Middle frontal gyrus (tissue), 1 donor: ENCODE measurements around the gene C1R.

Experiments used
- DNase-seq: peaks from one replicate; pipeline ENCODE4 v3.0.0-alpha.2; 2015; ENCODE audit warnings: low spot score; ENCODE audit errors: extremely low spot score

Gene C1R

DNA sequence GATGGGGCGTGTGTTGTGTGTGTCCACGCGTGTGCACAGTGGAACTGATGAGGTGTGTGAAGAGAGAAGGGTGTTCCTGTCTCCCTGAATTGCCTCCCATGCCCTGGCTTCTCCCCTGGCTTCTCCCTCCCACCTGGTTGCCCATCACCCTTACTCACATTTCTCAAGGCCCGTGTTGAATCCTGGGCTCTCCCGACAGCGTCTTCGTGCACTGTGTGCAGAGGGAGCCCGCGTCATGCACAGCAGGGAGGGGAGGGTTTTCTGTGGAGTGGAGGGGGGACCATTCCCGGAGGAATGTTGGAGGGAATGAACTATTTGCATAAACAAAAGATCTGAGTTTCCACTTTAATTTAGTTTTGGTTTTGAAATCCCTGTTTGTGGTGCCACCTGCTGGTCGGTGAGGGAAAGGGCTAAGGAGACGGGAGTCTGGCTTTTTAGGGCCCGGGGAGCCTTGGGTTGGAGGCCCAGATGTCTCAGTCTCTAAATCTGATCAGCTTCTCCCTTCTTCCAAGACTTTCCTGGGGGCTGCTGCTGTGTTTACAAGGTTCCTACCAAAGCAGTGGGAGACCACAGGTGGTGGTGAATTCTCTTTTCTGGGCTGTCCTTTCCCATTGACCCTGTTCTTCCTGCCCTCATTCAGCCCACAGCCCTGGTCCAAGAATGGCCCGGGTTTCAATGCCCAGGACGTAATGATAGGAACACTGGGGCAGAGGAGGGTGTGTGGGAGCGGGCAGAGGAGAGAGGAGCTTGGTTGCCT lies at the start of gene C1R:
Gene C1R, minus strand, starts transcription at position 217 of the 757 bp plus-strand sequence. Its CDS starts 57 bp downstream, at position 160.
- DNase-seq: peak; percentile 16

DNA sequence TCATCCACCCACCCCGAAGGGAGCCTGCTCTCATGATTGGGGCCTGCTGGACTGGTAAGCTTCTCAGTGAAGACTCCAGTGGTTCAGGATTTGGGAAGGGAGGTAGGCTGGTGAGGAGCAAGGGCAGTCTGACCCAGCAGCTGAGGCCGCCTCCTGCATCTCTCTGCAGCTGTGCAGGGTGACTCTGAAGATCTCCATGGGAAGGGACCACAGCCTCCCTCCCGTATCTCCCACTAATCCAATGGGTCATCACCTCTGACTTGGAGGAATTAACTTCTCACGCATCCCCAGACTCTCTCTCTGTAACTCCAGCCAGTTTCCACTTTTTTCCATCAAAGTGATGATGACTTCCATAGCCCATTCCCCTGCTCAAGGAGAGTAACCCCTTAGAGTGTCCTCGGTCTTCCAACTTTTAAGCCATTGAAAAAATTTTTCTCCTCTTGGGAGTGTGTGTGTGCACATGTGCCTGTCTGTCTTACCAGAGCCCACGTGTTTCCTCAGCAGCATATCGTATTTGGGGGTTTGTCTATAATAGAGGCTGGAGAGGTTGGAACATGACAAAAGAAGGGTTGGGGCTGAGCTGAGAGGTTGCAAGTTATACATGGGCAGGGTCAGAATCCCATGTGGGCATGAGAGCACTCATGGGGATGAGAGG lies 49.2 kb upstream of the C1R start:
- no peak for DNase-seq

DNA sequence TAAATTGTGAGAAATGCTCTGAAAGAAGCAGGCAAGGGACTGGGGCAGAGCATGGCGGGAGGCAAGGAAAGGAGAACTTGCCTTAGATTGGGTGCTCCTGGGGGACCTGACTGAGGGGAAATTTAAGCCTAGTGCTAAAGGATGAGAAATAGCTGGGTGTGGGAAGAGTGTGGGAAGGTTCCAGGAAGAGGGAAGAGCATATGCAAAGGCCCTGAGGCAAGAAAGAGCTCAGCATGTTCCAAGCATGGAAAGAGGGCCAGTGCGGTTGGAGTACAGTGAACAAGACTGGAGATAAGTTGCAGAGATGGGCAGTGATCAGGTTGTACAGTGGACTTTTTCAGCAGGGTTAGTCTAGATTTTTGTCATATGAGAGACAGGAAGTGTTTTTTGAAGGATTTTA lies 47.0 kb upstream of the C1R start:
- no peak for DNase-seq

DNA sequence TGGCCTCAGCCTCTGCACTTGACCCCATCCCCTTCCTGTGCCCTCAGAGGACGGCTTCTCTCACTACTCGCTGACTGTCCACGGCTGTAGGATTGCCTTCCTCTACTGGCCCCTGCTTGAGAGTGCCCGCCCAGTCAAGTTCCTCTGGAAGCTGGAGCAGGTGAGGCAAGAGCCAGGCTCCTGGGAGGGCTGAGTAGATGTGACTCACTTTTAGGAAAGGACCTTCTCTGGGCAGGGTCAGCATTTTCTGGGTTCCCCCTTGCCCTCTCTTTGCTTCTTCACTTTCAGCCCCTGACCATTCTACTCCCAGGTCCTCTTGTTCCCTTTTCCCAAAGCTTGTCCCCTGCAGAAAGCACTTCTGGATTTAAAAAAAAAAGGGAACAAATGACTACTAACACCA lies 45.7 kb upstream of the C1R start:
- DNase-seq: no peak

DNA sequence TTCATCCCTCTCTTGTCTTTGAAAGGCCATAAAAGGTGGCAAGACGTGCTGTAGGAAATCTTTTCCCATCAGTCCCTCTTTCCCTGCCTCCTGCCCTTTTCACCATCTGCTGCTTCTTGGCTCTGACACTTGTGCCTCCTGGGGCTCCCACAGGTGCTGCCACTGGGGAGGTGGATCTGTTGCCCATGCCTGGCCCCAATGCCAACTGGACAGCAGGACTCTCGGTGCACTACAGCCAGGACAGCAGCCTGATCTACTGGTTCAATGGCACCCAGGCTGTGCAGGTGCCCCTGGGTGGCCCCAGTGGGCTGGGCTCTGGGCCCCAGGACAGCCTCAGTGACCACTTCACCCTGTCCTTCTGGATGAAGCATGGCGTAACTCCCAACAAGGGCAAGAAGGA lies 44.4 kb upstream of the C1R start:
- no peak for DNase-seq

DNA sequence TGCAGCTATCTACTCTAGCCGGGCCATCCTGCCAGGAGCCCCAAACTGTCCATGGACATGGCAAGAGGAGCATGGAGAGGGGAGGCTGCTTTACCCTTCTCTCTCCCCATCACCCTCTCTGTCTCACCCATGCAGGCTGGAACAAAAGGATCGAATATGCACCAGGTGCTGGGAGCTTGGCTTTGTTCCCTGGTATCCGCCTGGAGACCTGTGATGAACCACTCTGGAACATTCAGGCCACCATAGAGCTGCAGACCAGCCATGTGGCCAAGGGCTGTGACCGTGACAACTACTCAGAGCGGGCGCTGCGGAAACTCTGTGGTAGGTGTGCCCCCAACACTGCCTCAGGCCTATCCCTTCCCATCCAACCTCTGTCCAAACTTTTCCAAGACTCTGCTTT lies 43.8 kb upstream of the C1R start:
- DNase-seq: no peak

DNA sequence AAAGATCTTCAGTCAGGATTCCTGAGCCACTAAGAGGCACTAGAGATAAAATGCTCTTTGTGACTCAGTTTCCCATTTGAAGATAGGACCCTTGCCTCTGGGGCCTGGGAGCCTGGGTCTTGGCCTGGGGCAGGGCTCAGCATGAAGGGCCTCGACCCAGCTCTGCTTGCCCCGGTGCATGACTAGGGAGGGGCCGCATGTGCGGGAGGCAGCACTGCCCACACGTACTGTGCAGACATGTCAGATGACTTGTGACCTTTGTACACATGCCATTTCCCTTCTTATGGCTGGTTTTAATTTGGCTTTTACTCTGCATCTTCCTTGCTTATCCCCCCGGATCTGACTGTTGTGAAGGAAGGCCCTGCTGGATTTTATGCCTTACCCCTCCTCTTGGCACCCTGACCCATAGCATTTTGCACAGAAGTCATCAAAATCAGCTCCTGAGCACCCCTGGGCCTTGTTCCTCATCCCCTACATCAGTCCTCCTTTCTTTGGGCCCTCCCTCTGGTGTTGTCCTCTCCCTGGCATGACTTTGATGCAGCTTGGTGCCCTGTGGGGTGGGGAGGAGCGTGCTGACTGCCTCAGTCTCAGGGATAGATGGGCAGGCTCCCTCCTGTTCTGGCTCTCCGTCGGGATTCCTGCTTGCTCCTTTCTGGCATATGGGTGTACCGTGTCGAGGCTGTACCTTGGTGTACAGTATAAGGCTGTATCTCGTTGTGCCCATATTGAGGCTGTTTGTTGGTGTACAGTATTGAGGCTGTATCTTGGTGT lies 42.3 kb upstream of the C1R start:
- no peak for DNase-seq

DNA sequence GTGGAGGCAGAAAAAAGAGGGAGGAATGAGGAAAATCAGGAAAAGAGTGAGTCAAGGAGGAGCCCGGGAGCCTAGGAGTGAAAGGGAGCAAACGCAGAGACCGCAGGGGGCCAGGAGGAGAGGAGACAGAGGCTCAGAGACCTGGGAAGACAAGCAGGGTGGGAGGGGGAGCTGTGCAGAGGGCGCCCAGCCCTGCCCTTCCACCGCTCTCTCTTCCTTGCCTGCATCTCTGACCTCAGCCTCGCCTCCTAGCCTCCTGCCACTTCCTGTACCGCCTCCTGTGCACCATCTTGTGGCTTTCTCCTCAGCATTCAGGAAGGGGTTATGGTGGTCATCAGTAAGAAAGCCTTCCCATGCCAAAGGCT lies 39.2 kb upstream of the C1R start:
- DNase-seq: no peak

DNA sequence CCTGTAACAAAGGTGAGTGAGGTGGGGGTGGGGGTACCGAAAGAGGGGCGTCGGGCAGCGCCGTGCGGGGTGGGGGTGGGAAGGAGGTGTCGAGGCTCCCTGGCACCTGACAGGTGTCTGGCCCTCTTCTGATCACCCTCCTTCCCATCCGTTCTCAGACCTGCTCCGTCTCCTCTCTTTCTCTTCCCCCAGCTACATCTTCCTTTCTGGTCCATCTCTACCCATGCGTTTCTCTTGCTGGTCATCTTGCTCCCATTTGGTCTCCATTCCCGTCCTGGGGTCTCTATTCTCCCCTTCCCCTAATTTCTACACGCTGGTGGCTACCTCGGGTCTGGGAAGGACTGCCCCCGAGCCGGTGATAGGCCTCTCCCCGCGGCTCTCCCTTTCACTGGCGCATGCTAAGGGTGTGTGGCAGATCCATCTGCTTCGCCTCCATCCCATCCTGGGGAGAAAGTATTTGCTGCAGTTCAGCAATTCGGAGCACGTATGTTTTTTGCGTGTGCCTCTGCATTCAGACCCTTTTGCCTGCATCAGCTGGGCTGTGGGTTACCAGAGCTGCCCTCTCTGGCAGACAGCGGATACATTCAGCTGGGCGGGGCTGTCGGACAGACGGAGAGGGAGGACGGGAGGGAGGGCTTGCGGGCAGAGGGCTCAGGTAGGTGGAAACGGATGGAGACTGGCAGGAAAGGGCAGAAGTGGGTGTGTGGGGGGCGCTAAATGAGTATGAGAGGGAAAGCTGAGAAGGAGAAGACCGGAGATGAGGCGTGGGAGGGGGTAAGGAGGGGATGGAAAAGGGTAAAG lies 38.7 kb upstream of the C1R start:
- no peak for DNase-seq

DNA sequence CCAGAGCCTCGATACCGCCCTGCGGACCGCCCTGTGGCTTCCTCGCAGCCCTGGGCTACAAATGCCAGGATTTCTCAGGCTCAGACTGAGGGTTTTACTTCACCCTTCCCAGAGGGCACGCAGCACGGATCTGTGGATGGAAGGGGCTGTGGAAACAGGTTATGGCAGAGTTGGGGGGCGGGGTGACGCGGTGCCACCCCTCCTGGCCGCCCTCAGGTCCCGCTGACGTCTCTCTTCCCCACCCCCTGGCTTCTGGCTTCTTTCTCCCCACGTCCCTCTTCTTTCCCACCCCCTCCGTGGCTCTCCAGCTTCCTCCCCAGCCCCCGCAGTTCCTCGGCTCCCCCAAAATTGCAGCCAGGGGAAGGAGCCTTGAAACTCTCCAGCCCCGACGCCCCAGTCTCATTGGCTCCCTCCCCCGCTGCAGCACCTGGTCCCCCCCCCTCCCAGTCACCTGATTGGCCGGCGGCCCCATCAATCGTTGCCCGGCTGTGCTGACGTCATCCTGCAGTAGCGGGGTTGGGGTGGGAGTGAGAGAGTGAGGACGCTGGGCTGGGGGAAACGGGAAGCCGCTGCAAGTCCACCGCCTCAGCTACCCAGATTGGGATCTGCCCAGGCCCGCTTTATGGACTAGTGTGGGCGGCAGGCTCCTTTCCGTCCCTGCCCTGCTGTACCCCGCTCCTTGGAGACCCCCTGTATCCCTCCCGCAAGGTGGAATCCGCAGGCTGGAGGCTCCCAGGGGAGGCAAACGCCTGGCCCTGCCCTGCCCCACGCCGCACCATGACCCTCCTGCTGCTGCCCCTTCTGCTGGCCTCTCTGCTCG lies 37.8 kb upstream of the C1R start, which contains the start of gene CLSTN3:
Gene CLSTN3, plus strand, starts transcription at position 500 of the 820 bp plus-strand sequence. Its CDS starts 278 bp downstream, at position 778.
- DNase-seq: peak; percentile 57

DNA sequence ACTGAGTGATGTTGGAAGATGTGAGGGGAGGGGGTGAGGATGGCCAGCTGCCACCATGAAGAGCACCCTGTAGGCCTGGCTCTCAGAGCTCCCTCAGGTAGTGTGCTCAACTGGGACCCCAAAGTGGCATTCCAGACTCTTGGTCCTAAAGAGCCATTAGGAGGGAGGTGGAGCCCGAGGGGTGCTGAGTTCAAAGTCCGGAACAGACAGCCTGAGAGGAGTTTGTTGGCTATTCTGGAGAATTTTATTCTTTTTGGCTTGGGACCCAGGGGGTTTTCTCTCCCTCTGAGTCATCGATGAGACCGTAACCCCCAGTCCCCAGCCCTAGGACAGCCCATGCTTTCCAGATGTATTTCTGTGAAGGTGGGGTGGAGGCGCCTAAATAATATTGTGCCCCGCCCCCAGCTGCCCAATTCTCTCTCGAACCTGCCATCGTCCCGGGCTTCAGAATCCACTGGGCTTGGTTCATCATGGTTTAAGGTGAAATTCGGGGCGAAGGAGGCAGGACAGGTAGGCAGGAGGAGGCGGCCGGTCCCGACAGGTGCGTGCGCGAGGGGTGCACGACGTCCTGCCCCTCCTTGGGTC lies 37.1 kb upstream of the C1R start:
- no peak for DNase-seq

DNA sequence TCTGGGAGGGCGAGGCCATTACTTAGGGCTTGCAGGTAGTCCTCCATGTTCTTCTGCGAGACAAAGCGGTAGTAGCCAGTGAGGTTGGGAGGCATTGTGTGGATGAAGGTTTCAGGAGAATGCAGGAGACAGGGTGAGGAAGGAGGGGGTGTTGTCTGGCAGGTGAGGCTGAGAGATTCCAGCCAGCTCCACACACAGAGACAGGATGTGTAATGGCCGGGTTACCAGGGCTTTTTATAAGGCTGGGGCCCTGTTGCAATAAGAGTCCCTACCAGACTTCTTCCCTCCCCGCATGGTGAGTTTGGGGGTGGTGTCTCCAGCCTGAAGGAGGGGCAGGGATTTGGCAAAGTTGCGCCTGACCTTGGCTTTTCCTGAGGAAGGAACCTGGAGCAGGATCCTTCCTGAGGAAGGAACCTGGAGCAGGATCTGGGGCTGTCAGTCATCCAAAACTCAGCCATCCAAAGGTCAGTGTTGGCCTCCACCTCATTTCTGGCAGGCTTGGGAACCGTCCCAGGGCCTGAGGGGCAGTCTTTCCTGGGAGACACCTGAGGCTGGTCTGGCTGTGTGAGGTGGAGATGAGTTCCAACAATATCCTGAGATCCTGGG lies 36.5 kb upstream of the C1R start, which contains the start of gene RBP5:
Gene RBP5, minus strand, starts transcription at position 209 of the 606 bp plus-strand sequence. Its CDS starts 114 bp downstream, at position 95.
- no peak for DNase-seq

DNA sequence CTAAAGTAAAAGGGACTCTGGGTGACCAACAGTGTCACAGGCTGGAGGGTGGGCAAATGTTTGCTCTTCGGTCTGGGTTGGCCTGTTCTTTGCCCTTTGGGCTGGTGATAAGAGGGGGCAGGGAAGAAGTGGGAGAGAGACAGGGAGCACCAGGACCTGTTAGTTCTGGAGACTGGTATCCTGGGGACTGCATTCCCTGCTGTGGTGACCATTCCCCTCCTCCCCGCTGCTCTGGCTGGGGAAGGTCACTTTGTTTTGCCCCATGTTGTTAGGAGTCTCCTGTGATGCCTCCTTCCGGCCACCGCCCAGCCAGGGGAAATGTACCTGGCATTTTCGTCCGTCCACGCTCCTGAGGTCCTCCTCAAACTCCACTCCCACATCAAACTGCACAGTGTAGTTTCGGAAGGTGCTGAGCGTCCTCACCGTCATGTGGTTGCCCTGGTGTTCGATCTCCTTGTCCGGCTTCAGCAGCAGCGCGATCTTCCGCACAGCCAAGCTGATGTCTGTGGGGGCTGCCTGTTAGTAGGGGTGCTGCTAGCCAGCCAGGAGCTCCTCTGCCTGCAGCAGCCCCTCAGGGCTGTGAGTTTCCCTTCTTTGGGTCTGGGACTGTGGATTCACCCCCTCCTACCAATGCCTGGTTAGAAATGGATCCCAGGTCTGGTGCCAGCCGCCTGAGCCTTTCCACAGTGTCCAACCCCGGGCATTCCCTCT lies 35.8 kb upstream of the C1R start:
- DNase-seq: no peak

DNA sequence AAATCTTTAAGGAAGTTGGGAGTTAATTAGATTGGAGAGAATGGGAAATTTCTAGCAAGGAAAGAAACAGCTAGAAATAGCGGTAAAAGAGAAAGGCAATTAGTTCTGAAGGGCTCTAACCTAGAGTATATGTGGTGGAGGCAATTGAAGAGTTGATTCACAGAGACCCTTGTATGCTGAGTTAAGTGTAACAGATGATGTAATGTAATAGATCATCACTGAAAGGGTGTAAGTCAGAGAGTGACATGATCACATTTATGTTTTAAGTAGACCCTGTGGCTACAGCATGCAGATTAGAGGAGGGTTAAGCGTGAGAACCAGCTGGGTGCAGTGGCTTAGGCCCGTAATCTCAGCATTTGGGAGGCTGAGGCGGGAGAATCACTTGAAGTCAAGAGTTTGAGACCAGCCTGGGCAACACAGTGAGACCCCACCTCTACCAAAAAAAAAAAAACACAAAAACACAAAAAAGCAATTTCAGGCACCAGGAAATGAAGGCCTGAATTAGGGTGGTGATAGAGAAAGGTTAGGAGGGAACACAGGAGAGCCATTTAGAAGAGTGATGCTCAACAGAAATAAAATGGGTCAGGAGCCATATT lies 33.5 kb upstream of the C1R start:
- no peak for DNase-seq

DNA sequence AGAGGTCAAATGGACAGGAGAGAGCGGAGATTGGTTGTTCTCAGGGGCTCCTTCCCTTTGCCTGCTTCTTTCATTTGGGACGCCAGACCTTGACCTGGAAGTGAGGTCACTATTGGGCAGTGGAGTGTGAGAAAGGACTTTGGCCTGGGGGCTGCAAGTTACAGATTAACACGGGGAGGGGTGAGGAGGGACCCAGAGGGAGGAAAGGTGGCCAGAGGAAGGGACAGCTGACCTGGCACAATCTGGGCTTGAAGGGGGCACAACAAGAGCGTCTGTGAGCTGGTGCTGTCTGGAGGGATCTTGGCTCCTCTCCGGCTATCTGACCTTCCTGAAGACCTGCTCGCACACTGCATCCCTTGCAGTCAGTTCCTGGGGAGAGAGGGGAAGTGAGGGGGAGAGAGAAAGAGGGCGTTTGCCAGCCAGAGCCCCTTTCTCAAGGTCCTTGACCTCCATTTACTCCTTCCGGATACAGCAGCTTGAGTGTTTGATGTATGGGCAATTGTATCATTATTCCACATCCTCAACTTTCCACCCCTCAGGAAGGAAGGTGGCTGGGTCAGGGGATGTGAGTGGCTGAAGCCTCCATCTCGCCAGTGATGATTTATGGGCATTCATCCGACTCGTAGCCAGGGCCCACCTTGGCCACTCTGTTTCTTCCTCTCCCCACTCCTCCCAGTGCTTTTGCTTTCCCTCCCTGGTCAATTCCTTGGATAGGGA lies 31.7 kb upstream of the C1R start:
- DNase-seq: no peak

DNA sequence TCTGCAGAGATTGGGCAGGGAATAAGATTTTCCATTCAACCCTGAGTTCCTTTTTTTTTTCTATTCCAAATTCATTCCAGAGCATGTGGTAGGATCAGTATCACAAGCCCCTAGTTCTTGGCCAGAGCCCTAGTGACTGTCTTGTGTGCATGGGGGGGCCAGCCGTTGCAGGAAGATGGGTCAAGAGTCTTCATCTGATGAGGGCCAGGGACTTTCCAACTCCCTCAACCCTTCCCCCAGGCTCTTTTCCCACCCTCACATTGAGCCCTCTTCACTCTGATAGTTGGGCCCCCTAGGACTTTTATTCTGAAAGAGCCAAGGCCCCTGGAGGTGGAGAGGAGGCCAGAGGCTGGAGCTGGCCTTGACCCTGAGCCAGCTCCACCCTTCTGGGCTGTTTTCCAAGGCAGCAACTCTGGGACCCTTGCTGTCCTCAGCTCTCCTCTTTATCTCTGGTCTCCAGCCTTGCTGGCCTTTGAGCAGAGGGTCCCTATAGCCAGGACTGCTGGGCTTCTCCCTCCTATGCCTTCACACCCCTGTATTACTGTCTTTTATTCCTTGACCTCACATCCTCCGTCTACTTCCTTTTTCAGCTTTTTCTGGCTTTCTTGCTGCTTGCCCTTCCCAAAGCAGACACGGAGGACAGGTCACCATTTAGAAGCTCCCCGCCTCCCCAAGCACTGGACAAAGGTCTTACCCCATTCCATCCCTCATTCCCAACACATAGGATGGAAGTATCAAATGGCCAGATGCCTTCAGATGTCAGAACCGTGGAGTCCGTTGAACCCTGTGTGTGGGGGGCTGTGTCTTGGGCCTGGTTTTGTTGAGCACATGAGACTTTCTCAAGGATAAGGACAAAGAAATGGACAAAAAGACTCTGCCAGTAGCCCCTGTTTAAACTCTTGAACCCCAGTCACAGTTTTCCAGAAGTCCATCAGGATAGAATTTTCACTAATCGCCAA lies 30.8 kb upstream of the C1R start:
- no peak for DNase-seq

DNA sequence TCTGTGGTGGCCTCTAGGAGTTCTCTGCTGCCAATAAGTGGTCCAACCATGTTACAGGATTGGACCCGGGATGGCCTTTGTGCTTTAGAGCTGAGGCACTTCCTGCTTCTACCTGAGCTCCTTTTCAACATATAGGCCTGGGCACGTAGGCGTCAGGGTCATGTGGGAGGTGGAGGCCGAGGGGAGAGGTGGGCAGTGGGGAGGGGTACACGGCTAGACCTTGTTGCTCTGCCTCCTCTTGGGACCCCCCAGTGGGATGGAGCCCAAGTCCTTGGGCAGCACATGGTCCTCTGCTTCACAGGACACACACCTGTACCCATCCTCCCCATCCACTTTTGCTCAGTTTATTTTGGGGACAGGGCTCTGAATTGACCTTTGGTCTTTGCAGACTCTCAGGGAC lies 29.1 kb upstream of the C1R start:
- DNase-seq: no peak
